ENCODE results near the gene RALGPS2. TPM values are rescaled to one million over a fixed set of nuclear protein-coding genes. Genes with fewer than 3 reads are reported as not detected.
A peak's percentile ranks its signal among the peaks of the same experiment; 100 is the strongest.

RALGPS2 gene
- total RNA-seq, 1 donor from 2014 or later = 207 TPM

DNA sequence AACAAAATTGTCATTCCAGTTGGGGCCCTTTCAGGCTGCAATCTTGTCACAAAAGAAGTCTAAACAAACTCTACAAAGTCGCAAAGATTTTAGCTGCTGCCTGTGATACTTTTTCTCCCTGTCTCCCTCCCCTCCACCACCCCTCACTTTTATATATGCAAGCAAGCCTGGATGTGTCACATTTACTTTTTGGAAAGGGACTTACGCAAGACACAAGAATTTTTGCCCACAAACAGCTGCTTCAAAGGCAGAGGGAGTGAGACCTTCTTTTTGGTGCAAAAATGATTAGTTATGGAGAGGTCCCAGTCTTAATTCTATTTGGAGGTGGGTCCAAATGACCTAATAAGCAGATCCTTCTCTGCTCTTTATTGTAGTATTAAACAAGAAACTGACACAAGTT lies 22.9 kb upstream of the RALGPS2 start:
- H3K4me1 Mint-ChIP-seq = peaks cover 35% of the 10 kb centered on the region
- H3K9me3 Mint-ChIP-seq = no peaks in the 10 kb centered on the region
- no peak overlapping the region for H3K27ac Mint-ChIP-seq
- CTCF ChIA-PET = interaction anchor here (1.2 kb wide), 1 partner anchor 159 kb away, joined by 3 read pairs; no protein-coding TSS in a partner anchor
- DNase-seq (no peak), ATAC-seq (ENCODE audit: low read depth) (no peak)
- no peak overlapping the region for H3K4me3 Mint-ChIP-seq
- POLR2A ChIA-PET = no interaction called here
- intact Hi-C loops (cut with micrococcal nuclease) = no loop called here
- no peak for TF ChIP-seq CTCF (IDR thresholded peaks at IDR 0.05)
- H3K27me3 Mint-ChIP-seq = no peaks in the 10 kb centered on the region
- H3K36me3 Mint-ChIP-seq (ENCODE audit: low read depth) = no peaks in the 10 kb centered on the region

- ATAC-seq (ENCODE audit: low read depth) (peak; percentile 31), DNase-seq (no peak)
- no peaks in the 10 kb centered on the region for H3K9me3 Mint-ChIP-seq
- intact Hi-C loops (cut with micrococcal nuclease) = loop anchor here (2.0 to 5.0 kb wide), 2 partner anchors 22 to 43 kb away; no protein-coding TSS in a partner anchor
- POLR2A ChIA-PET = interaction anchor here (0.6 kb wide), 1 partner anchor 175 kb away, joined by 3 read pairs; no protein-coding TSS in a partner anchor
- no peaks in the 10 kb centered on the region for H3K27me3 Mint-ChIP-seq
- peak overlapping the region; percentile 79 for H3K27ac Mint-ChIP-seq
- CTCF ChIA-PET = interaction anchor here (1.1 kb wide), 1 partner anchor 43 kb away, joined by 3 read pairs; no protein-coding TSS in a partner anchor
- no peaks in the 10 kb centered on the region for H3K36me3 Mint-ChIP-seq (ENCODE audit: low read depth)
- TF ChIP-seq CTCF (IDR thresholded peaks at IDR 0.05) = no peak
- no peak overlapping the region for H3K4me3 Mint-ChIP-seq
- H3K4me1 Mint-ChIP-seq = peaks cover 49% of the 10 kb centered on the region
These were observed 20.2 kb upstream of the RALGPS2 start for GRCh38 chr1:178704833-178705232.

DNA sequence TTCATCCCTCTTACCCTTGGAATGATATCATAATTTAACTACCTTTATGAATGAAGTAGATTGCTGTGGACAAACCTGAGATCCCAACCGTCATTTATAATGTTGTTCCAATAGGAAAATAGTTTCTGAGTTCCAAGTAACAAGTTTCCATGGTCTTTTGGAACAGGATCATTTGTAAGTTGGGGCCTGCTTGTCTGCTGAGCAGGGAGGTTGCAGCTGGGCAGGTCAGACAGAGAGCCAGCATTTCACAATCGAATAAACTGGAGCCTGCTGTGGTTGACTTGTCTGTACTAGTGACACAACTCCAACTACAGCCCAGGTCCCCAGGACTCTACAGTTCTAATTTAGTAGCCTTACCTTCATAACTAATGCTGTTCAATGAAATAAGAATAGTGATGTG lies 18.6 kb upstream of the RALGPS2 start:
- CTCF ChIA-PET = no interaction called here
- no peak overlapping the region for H3K4me3 Mint-ChIP-seq
- no peaks in the 10 kb centered on the region for H3K27me3 Mint-ChIP-seq
- peaks cover 49% of the 10 kb centered on the region for H3K4me1 Mint-ChIP-seq
- no peaks in the 10 kb centered on the region for H3K9me3 Mint-ChIP-seq
- intact Hi-C loops (cut with micrococcal nuclease) = loop anchor here (5.0 kb wide), 1 partner anchor 44 kb away; no protein-coding TSS in a partner anchor
- DNase-seq = no peak
- POLR2A ChIA-PET = no interaction called here
- H3K36me3 Mint-ChIP-seq (ENCODE audit: low read depth) = no peaks in the 10 kb centered on the region
- ATAC-seq (ENCODE audit: low read depth) = no peak
- H3K27ac Mint-ChIP-seq = no peak overlapping the region
- TF ChIP-seq CTCF (IDR thresholded peaks at IDR 0.05) = no peak

- ChIA-PET CTCF (no interaction called here), POLR2A (no interaction called here)
- no peak for ATAC-seq (ENCODE audit: low read depth)
- Mint-ChIP-seq H3K9me3 (no peaks in the 10 kb centered on the region), H3K27me3 (no peaks in the 10 kb centered on the region), H3K4me1 (peaks cover 35% of the 10 kb centered on the region), H3K4me3 (no peak overlapping the region), H3K27ac (no peak overlapping the region), H3K36me3 (ENCODE audit: low read depth) (no peaks in the 10 kb centered on the region)
- no peak for DNase-seq
- intact Hi-C loops (cut with micrococcal nuclease) = no loop called here
- TF ChIP-seq CTCF (IDR thresholded peaks at IDR 0.05) = no peak
These were observed 11.8 kb upstream of the RALGPS2 start for GRCh38 chr1:178713259-178713658.

- no peaks in the 10 kb centered on the region for H3K36me3 Mint-ChIP-seq (ENCODE audit: low read depth)
- ChIA-PET POLR2A (no interaction called here), CTCF (no interaction called here)
- intact Hi-C loops (cut with micrococcal nuclease) = no loop called here
- no peaks in the 10 kb centered on the region for H3K9me3 Mint-ChIP-seq
- ATAC-seq (ENCODE audit: low read depth) (no peak), DNase-seq (no peak)
- H3K27me3 Mint-ChIP-seq = no peaks in the 10 kb centered on the region
- no peak for TF ChIP-seq CTCF (IDR thresholded peaks at IDR 0.05)
- no peak overlapping the region for H3K27ac Mint-ChIP-seq
- H3K4me3 Mint-ChIP-seq = no peak overlapping the region
- H3K4me1 Mint-ChIP-seq = peaks cover 39% of the 10 kb centered on the region
These were observed 10.6 kb upstream of the RALGPS2 start for GRCh38 chr1:178714453-178714852.
